ENCODE measurements around the gene APOM.

APOM gene

GRCh38 chr6:31655349-31656237 lies at the start of gene APOM:
Gene APOM, plus strand, starts transcription at chr6:31655894. Its CDS starts 73 bp downstream, at chr6:31655967.
- DNase-seq, result no peak

GRCh38 chr6:31607317-31607716 lies 48.4 kb upstream of the APOM start:
- DNase-seq, result no peak

- peak; percentile 62 for DNase-seq
Observed at GRCh38 chr6:31609519-31610406, 45.9 kb upstream of the APOM start.

DNA sequence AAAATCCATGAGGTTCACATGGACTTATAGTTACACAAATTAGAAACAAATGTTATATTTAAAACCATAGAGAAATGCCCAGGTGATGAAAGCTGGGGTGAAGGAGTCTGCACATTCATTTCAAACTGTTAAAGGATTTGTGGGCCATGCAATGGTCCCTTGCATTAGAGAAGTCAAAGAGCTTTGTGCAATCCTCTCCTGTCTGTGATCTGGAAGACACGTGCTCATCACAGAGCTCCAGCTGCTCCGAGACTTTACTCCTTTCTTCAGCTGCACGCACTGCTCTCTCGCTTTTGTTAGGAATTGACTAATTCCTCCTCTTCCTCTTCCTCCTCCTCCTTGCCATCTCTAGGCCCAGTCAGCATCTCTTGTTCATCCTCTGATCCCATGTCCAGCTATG lies 44.7 kb upstream of the APOM start:
- DNase-seq, result no peak

GRCh38 chr6:31614075-31614619 lies 41.5 kb upstream of the APOM start:
- DNase-seq, result no peak

DNA sequence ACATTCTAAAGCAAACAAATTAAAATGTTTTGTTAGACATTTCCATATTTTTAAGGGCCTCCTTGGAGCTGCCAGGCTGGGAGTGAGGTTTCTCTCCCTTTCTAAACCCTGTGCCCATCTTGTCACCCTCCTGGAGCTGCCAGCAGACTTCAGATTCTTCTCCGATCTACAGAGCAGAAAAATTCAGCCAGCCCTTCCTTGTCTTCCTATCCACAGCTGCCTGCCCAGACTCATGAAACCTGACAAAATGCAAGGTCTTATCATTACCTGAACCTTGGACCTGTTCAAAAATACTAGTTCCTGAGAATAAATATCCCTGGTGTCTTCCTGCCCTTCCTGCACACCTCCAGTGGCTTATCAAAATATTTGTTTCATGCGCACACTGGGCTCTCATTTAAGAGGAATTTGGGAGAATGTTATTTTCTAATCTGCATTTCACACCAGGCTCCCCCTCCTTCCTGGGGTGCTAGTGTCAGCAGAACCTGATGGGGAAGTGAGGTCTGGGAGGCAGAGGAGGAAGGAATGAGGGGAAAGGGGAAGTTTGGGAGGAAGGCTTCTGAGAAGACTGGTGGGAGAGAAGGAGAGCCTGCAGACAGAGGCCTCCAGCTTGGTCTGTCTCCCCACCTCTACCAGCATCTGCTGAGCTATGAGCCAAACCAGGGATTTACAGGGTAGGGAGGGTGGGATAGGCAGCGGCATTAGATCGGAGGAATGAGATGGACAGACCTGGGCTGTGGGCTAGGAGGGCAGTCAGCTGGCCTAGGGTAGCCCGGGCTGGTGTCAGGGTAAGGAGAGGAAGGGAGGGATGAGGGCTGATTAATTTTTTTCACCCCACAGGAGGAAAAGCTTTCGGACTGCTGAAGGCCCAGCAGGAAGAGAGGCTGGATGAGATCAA lies 40.8 kb upstream of the APOM start, which contains the start of gene AIF1:
TSS of gene AIF1 (plus strand) at position 551 of the 895 bp plus-strand sequence. CDS start at position 647, 96 bp downstream.
- no peak for DNase-seq

- no peak for DNase-seq
Observed at GRCh38 chr6:31615748-31616147, 39.9 kb upstream of the APOM start.

DNA sequence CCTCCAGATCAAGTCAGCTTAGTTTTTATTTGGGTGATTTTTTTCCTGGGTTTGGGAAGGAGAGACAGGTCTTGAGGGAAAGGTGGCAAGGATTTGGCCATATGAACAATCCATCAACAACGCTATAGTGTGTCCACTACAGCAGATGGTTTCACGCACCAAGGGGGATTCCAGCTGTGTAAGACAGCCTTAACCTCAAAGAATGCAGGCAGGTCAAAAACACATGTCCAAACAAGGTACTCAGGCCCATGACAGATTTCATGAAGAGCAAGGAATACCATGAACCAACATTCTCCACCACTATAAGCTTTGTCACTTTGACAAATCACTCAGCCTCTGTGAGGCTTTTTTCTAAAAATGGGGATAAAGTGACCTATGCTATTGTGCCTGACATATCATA lies 38.7 kb upstream of the APOM start:
- DNase-seq, result no peak

GRCh38 chr6:31619805-31620585 lies 35.7 kb upstream of the APOM start:
- peak; percentile 99 for DNase-seq

DNA sequence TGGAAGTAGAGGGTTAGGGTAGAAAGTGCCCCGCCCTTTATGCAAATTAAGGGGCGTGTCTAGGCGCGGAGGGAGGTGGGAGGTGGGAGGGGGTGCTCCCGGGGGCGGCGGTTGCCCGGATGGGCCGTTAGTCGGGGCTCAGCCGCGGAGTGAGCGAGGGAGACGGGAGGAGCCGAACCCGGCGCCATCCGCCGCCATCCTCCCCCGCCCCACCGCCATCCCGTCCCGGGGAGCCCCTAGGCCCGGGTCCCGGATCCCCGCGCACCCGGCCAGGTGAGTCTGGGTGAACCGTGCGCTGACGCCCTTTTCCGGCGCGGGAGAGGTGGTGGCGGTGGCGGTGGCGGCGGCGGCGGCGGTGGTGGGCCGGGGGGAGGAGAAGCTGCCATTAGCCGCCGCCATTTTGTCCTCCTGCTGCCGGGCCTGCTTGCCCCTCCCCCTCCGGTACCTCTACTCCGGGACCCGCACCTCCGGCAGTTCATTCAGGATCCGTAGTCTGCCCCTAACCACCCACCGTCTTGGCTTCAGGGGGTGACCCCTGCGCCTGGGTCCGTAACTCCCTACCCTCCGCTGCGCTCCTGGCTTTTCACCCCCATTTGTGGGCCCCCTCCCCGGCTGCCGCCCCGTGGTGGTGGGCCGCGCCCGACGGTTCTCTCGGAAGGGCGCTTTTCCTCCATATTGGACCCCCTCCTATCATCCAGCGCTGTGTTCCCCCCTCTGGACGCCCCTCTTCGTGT lies 34.9 kb upstream of the APOM start, which contains the start of gene PRRC2A:
TSS of gene PRRC2A (plus strand) at position 130 of the 734 bp plus-strand sequence. CDS start 2,075 bp downstream, outside the sequence.
- peak; percentile 81 for DNase-seq

DNA sequence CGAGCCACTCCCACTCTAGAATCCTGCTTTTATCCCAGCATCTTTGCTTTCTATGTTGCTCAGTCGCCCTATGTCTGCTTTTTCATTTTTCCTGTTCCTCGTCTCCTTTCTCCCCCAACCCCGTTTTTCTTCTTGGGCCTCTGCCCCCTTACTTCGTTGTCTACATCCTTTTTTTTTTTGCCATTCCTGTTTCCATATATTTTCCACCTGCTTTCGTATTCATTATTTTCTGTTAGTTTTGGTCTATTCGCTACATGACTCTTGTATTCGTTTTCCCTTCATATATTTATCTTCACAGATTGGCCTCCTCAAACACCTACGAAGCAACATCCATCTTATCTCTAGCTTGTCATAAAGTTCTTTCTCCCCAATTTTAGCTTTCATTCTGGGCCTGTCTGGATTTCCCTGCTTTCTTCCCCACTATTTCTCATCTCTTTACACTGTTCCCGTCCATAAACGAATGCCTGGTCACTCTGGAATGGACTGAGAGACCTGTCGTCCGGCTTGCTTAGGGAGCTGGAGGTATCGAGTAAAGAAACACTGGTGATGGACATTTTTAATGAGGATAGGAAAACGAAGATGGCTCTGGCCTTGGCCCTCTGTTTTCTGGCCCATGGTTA lies 34.3 kb upstream of the APOM start:
- no peak for DNase-seq

DNA sequence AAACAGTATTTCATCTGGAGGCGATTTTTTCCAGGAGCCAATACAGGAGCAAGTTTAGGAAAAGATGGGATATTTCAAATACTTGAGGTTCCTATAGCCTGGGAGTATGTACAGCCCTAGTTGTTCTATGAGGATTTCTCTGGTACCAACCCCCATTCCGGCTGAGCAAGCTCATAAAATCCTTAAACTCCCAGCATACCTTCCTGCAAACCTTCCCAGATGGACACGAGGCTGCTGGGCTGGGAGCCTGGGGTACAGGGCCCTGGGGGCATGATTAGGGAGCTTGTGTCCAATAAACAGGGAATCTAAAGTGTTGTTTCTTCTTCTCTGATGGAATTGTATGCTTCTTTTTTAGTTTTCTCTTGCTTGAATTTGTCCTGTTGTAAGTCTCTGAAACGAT lies 33.7 kb upstream of the APOM start:
- DNase-seq, result no peak

- DNase-seq, result no peak
Observed at GRCh38 chr6:31622684-31623091, 33.0 kb upstream of the APOM start.

DNA sequence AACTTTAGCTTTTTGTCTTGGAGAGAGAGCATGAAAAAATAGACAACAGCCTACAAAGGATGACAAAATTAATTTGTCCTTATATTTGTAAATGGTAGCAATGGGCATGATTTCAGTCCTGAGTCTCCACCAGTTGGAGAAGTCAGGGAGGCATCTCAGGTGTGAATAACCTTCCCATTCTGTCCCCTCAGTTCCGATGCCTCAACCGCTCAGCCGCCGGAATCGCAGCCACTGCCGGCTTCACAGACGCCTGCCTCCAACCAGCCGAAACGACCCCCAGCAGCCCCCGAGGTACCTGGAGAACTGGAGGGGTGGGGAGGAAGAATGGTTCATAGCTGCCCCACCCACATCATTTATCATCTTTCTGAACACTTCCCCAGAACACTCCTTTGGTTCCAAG lies 31.6 kb upstream of the APOM start:
- DNase-seq, result no peak

- DNase-seq, result no peak
Observed at GRCh38 chr6:31626952-31627351, 28.7 kb upstream of the APOM start.

DNA sequence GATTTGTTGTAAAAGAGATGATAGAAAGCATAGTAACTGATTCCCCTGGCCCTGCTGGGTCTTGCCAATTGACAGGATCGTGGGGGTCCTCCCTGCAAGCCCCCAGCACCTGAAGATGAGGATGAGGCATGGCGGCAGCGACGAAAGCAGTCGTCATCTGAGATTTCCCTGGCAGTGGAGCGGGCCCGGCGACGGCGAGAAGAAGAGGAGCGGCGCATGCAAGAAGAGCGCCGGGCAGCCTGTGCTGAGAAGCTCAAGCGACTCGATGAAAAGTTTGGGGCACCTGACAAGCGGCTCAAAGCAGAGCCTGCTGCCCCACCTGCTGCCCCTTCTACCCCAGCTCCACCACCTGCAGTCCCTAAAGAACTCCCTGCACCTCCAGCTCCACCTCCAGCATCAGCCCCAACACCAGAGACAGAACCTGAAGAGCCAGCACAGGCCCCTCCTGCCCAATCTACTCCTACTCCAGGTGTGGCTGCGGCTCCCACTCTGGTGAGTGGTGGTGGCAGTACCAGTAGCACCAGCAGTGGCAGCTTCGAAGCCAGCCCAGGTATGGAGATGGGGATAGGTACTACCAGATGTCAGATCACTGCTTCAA lies 27.9 kb upstream of the APOM start:
- DNase-seq, result no peak

DNA sequence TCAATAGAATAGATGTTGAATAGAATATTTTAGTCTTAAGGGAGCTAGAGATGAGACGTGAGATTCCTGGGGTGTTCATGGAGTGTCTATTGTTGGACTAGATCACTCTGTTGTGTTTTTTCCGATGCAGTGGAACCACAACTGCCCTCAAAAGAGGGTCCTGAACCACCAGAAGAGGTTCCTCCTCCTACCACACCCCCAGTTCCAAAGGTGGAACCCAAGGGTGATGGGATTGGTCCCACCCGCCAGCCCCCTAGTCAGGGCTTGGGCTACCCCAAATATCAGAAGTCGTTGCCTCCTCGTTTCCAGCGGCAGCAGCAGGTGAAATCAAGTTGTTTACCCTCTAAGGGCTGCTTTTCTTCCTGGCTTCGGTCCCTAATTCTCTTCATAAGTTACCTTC lies 26.7 kb upstream of the APOM start:
- no peak for DNase-seq

GRCh38 chr6:31630177-31630934 lies 25.3 kb upstream of the APOM start:
- DNase-seq, result no peak

GRCh38 chr6:31631209-31631608 lies 24.5 kb upstream of the APOM start:
- no peak for DNase-seq

All from NCI-H2227 treated with DMSO at 0.1 percent for 48 hours (cell line).